SK-N-SH (cell line): ENCODE results near the gene PLOD1. TPM values are rescaled to one million over a fixed set of nuclear protein-coding genes. Genes with fewer than 3 reads are reported as not detected.
"Not testable (repeated sequence)": the region's sequence is repeated elsewhere in the genome, so short reads cannot be mapped to it uniquely, and the experiment has no call there.

ENCODE experiments used
- CTCF ChIA-PET: fragments of 300-600, 350-600 bp; formaldehyde crosslinking; extraction: SDS; loops from one replicate; lab custom pipeline; 2021; lab: Yijun Ruan, JAX
- POLR2A ChIA-PET: fragments of 350-600 bp; sonication (Branson Sonifier 250); formaldehyde crosslinking; extraction: SDS; loops from one replicate; lab custom pipeline; 2020; ENCODE audit warnings: antibody characterized with exemption, inconsistent platforms; lab: Yijun Ruan, JAX
- DNase-seq: peaks from one replicate; pipeline ENCODE4 v3.0.0; 2012
- H2AFZ ChIP-seq: fragments of 200-600 bp; sonication (generic); 2 replicates; pipeline ENCODE4 v1.8.1; 2016; ENCODE audit warnings: antibody characterized with exemption, mild to moderate bottlenecking, low read depth
- H3F3A ChIP-seq: fragments of 200-600 bp; sonication (generic); replicated peaks from 2 replicates; pipeline ENCODE3; 2016; ENCODE audit warnings: antibody characterized with exemption, mild to moderate bottlenecking; ENCODE audit not compliant: insufficient read depth
- H3K27ac ChIP-seq, 2 experiments: fragments of 200-500 bp in 1 of 2; fragments of 200-600 bp in 1 of 2; sonication (Bioruptor generic) in 1 of 2; sonication (generic), shearing (Covaris generic) in 1 of 2; 2 replicates each; pipeline versions ENCODE4 v1.5.1 to v1.6.1; 2014 to 2016; ENCODE audit warnings: low read depth in 2 of 2, inconsistent platforms in 1 of 2, low read length in 1 of 2, mild to moderate bottlenecking in 1 of 2, mixed read lengths in 1 of 2
- H3K27me3 ChIP-seq: fragments of 200-600 bp; sonication (generic), shearing (Covaris generic); 2 replicates; pipeline ENCODE4 v1.6.1; 2016; ENCODE audit warnings: mixed run types; ENCODE audit not compliant: insufficient read depth
- H3K36me3 ChIP-seq, 2 experiments: fragments of 200-500 bp in 1 of 2; fragments of 200-600 bp in 1 of 2; sonication (Bioruptor generic) in 1 of 2; sonication (generic) in 1 of 2; replicated peaks in 1 of 2; 2 replicates each; pipeline versions ENCODE3 to v1.5.1; 2014 to 2016; ENCODE audit warnings: low read length in 1 of 2, mild to moderate bottlenecking in 1 of 2; ENCODE audit not compliant: insufficient read depth in 2 of 2, control insufficient read depth in 1 of 2
- H3K4me1 ChIP-seq, 2 experiments: fragments of 200-500 bp in 1 of 2; fragments of 200-600 bp in 1 of 2; sonication (Bioruptor generic) in 1 of 2; sonication (generic), shearing (Covaris generic) in 1 of 2; 2 replicates each; pipeline versions ENCODE4 v1.5.1 to v1.6.1; 2014 to 2016; ENCODE audit warnings: low read depth in 1 of 2, low read length in 1 of 2, mixed run types in 1 of 2; ENCODE audit not compliant: insufficient read depth in 2 of 2, control insufficient read depth in 1 of 2
- H3K4me2 ChIP-seq: fragments of 200-600 bp; sonication (generic), shearing (Covaris generic); 2 replicates; pipeline ENCODE4 v1.6.1; 2017; ENCODE audit warnings: mixed run types
- H3K4me3 ChIP-seq, 2 experiments: fragments of 200-500 bp in 1 of 2; fragments of 200-600 bp in 1 of 2; sonication (Bioruptor generic) in 1 of 2; sonication (generic), shearing (Covaris generic) in 1 of 2; 2 replicates each; pipeline versions ENCODE4 v1.5.1 to v1.8.1; 2014 to 2016; ENCODE audit warnings: low read depth in 2 of 2, inconsistent platforms in 1 of 2, low read length in 1 of 2, mild to moderate bottlenecking in 1 of 2, mixed read lengths in 1 of 2, moderate library complexity in 1 of 2
- H3K79me2 ChIP-seq: fragments of 200-600 bp; sonication (generic); 2 replicates; pipeline ENCODE4 v1.8.1; 2017; ENCODE audit warnings: mild to moderate bottlenecking; ENCODE audit not compliant: insufficient read depth
- H3K9ac ChIP-seq: fragments of 200-600 bp; sonication (generic); 2 replicates; pipeline ENCODE4 v1.6.1; 2017; ENCODE audit warnings: mixed run types
- H3K9me2 ChIP-seq: fragments of 200-600 bp; sonication (generic); 2 replicates; pipeline ENCODE4 v1.6.1; 2017; ENCODE audit warnings: mixed run types
- H3K9me3 ChIP-seq: fragments of 200-600 bp; sonication (generic); 2 replicates; pipeline ENCODE4 v1.6.1; 2017; ENCODE audit warnings: mixed run types, mild to moderate bottlenecking, moderate library complexity
- H4K20me1 ChIP-seq: fragments of 200-600 bp; sonication (generic); 2 replicates; pipeline ENCODE4 v1.6.1; 2017; ENCODE audit warnings: mild to moderate bottlenecking, mixed run types; ENCODE audit not compliant: insufficient read depth
- ELF1 ChIP-seq: IDR thresholded peaks from 2 replicates; pipeline ENCODE4 v1.4.0; 2012
- EP300 ChIP-seq, 2 experiments: IDR thresholded peaks; 2 replicates each; pipeline versions ENCODE4 v1.4.0 to v1.6.1; 2012; ENCODE audit warnings: borderline replicate concordance in 1 of 2, low read depth in 1 of 2, low read length in 1 of 2
- FOSL2 ChIP-seq: IDR thresholded peaks from 2 replicates; pipeline ENCODE4 v1.4.0; 2012; ENCODE audit warnings: low read depth, mild to moderate bottlenecking, moderate library complexity, borderline replicate concordance
- FOXJ3 ChIP-seq: sonication (generic); formaldehyde crosslinking; IDR thresholded peaks from 2 replicates; pipeline ENCODE4 v1.5.1; 2020; ENCODE audit warnings: mild to moderate bottlenecking, missing genetic modification reagents
- GABPA ChIP-seq: IDR thresholded peaks from 2 replicates; pipeline ENCODE4 v1.4.0; 2012; ENCODE audit warnings: low read depth, mild to moderate bottlenecking
- GATA2 ChIP-seq: sonication (generic); formaldehyde crosslinking; IDR thresholded peaks from 2 replicates; pipeline ENCODE4 v1.5.0; 2020; ENCODE audit warnings: mild to moderate bottlenecking, missing genetic modification reagents
- MEF2A ChIP-seq: IDR thresholded peaks from 2 replicates; pipeline ENCODE4 v1.4.0; 2012; ENCODE audit warnings: low read depth, borderline replicate concordance
- POLR2AphosphoS5 ChIP-seq: IDR thresholded peaks from 2 replicates; pipeline ENCODE4 v1.6.1; 2012; ENCODE audit warnings: low read depth, low read length
- TAF1 ChIP-seq: IDR thresholded peaks from 2 replicates; pipeline ENCODE4 v1.6.1; 2012; ENCODE audit warnings: low read depth, mild to moderate bottlenecking, low read length, moderate library complexity, borderline replicate concordance
- YY1 ChIP-seq: IDR thresholded peaks from 2 replicates; pipeline ENCODE4 v1.4.0; 2012; ENCODE audit warnings: low read depth, mild to moderate bottlenecking
- ZBTB33 ChIP-seq: IDR thresholded peaks from 2 replicates; pipeline ENCODE4 v1.4.0; 2012; ENCODE audit warnings: low read depth, borderline replicate concordance
- WGBS: methylation state at CpG from one replicate; pipeline ENCODE4 v1.1.6; 2017; ENCODE audit warnings: low lambda C conversion rate; 5-methylcytosine and 5-hydroxymethylcytosine counted together
- polyA plus RNA-seq, 3 experiments: library from polyadenylated mRNA; depleted of rRNA; stranded (reverse); fragments of >200 nt; gene quantifications; 2 replicates each; pipeline ENCODE4 v1.2.3, GENCODE V29; 2012
- TF ChIP-seq, protein P1 (sequence below): fragments of 150-350 bp; IDR thresholded peaks from 2 replicates; pipeline ENCODE4 v1.6.1; 2017; ENCODE audit warnings: antibody characterized with exemption, low read length, low read depth, borderline replicate concordance
- TF ChIP-seq, protein P2 (sequence below): IDR thresholded peaks from 2 replicates; pipeline ENCODE4 v1.4.0; 2012; ENCODE audit warnings: low read depth

The PLOD1 gene
- polyA plus RNA-seq, 1 of the 3 experiments (the other 2 are of a cell fraction): 257 TPM

DNA sequence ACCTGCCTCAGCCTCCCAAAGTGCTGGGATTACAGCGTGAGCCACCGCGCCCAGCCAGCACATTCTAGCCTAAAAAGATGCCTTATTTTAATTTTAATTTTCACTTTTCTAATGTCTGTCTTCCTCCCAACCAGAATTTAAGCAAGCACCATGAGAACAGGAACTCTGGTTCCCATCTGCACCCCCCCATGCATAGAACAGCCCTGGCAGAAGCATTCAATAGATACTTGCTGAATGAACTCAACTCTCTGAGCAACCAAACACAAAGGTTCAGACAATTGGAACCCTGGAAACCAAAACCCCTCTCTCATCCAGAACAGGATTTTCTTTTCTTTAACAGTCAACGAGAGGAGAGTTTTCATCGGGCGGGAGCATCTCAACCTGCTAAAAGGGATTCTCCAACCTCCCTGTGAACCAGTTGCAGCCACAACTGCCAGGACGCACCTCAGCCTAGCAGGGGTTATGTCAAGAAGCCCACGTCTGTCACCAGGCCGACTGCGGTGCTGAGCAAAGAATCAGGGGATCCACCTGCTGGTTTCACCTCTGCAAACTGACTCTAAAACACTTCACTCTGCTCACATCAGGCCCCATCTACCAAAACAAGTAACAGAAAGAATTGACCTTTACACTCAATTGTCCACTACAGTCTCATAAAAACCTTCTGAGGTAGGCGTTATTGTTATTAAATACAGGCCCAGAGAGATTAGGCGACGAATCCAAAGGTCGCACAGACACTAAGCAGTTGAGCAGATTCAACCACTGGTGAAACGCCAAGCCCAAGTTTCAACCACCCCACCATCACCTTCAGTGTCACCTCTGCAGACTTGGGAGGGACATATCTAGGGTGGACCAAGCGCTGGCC lies 10.0 kb upstream of the PLOD1 start:
- Histone ChIP-seq H3K9ac (peak overlapping the region; percentile 45), H3K79me2 (peaks cover 52% of the 10 kb centered on the region), H3K36me3 (peaks cover 10 to 24% of the 10 kb centered on the region in 2 experiments), H3K27me3 (no peaks in the 10 kb centered on the region), H3K4me2 (peak overlapping the region; percentile 98), H2AFZ (no peak overlapping the region), H3K9me3 (no peaks in the 10 kb centered on the region), H3K27ac (no peak overlapping the region), H3F3A (peaks cover 11% of the 10 kb centered on the region), H3K9me2 (no peaks in the 10 kb centered on the region), H3K4me3 (peak overlapping the region; percentile 61 to 75), H3K4me1 (peaks cover 13 to 19% of the 10 kb centered on the region in 2 experiments; a peak in 3 of 4 replicates), H4K20me1 (peaks cover 40% of the 10 kb centered on the region)
- ChIA-PET POLR2A (interaction anchor here (0.6 to 2.2 kb wide), 2 partner anchors 15 to 38 kb away, joined by 4 to 28 read pairs; no protein-coding TSS in a partner anchor), CTCF (interaction anchor here (1.5 kb wide), 1 partner anchor 17 kb away, joined by 3 read pairs; no protein-coding TSS in a partner anchor)
- no peak for DNase-seq
- WGBS: 57% methylated on average over 14 of the region's 16 CpGs
- TF ChIP-seq MEF2A (no peak), FOXJ3 (CRISPR knock-in tag) (no peak), ELF1 (no peak)

GRCh38 chr1:11925196-11925937 lies 9.2 kb upstream of the PLOD1 start:
- Histone ChIP-seq H3K36me3 (peaks cover 3 to 18% of the 10 kb centered on the region in 2 experiments), H3K4me3 (peak overlapping the region; percentile 61 to 75), H3K79me2 (peaks cover 44% of the 10 kb centered on the region), H3F3A (peaks cover 11% of the 10 kb centered on the region), H3K4me2 (peak overlapping the region; percentile 98), H3K9ac (peak overlapping the region; percentile 45), H3K4me1 (peaks cover 16 to 27% of the 10 kb centered on the region in 2 experiments; a peak in 3 of 4 replicates), H4K20me1 (peaks cover 34% of the 10 kb centered on the region)
- not testable (repeated sequence) for H3K27me3 ChIP-seq, DNase-seq, H3K27ac ChIP-seq, H3K9me3 ChIP-seq, H2AFZ ChIP-seq, H3K9me2 ChIP-seq
- WGBS: 25% methylated on average over 8 of the region's 54 CpGs
- POLR2A ChIA-PET: interaction anchor here (2.2 kb wide), 1 partner anchor 16 kb away, joined by 28 read pairs; no protein-coding TSS in a partner anchor
- CTCF ChIA-PET: interaction anchor here (1.5 kb wide), 1 partner anchor 18 kb away, joined by 3 read pairs; no protein-coding TSS in a partner anchor

DNA sequence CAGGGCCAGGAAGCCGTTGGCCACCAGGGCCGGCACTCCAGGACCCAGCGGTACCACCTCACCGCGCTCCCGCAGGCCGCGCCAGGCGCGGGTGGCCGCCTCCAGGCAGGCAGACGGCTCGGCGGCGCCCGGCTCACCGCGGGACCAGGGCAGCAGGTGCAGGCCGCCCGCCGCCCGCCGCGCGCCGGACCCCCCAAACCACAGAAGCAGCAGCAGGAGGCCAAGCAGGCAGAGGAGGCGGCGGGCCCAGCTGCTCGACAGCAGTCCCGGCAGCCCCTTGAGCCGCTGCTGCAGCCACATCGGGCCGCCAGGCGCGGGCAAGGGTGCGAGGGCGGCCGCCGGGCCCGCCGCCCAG lies 8.6 kb upstream of the PLOD1 start:
- CTCF ChIA-PET: interaction anchor here (1.5 kb wide), 1 partner anchor 18 kb away, joined by 3 read pairs; no protein-coding TSS in a partner anchor
- Histone ChIP-seq H3K79me2 (peaks cover 39% of the 10 kb centered on the region), H4K20me1 (peaks cover 28% of the 10 kb centered on the region), H3K4me1 (peaks cover 22 to 32% of the 10 kb centered on the region in 2 experiments; a peak in 3 of 4 replicates), H3K4me3 (peak overlapping the region; percentile 61 to 75; a peak in 3 of 4 replicates), H3K9me2 (no peaks in the 10 kb centered on the region), H2AFZ (no peak overlapping the region), H3F3A (peaks cover 16% of the 10 kb centered on the region), H3K9me3 (no peaks in the 10 kb centered on the region), H3K4me2 (peak overlapping the region; percentile 98; the same call in 1 of the 2 replicates), H3K9ac (peak overlapping the region; percentile 45; the same call in 1 of the 2 replicates), H3K27me3 (no peaks in the 10 kb centered on the region), H3K27ac (0 out of 4 replicates have a peak overlapping the region, but pooled peaks of 1 of the 2 experiments have one; percentile 30), H3K36me3 (peaks cover 3 to 13% of the 10 kb centered on the region in 2 experiments)
- DNase-seq: no peak
- POLR2A ChIA-PET: interaction anchor here (1.0 to 2.2 kb wide), 3 partner anchors 13 to 17 kb away, joined by 3 to 28 read pairs (median 4); no protein-coding TSS in a partner anchor
- WGBS: 2% methylated on average over 11 of the region's 41 CpGs
- TF ChIP-seq POLR2AphosphoS5 (no peak), YY1 (no peak), EP300 (IDR thresholded peaks at IDR 0.05; ENCODE audit: borderline replicate concordance in 1 of 2, low read depth in 1 of 2, low read length in 1 of 2) (no peak), TAF1 (no peak), ELF1 (no peak), GABPA (no peak), ZBTB33 (no peak), FOSL2 (no peak), GATA2 (CRISPR knock-in tag) (no peak)
- TF ChIP-seq, protein P1, sequence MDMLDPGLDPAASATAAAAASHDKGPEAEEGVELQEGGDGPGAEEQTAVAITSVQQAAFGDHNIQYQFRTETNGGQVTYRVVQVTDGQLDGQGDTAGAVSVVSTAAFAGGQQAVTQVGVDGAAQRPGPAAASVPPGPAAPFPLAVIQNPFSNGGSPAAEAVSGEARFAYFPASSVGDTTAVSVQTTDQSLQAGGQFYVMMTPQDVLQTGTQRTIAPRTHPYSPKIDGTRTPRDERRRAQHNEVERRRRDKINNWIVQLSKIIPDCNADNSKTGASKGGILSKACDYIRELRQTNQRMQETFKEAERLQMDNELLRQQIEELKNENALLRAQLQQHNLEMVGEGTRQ: no peak
- TF ChIP-seq, protein P2, sequence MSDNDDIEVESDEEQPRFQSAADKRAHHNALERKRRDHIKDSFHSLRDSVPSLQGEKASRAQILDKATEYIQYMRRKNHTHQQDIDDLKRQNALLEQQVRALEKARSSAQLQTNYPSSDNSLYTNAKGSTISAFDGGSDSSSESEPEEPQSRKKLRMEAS: no peak
